Measurements from ENCODE around the gene IL22. TPM values are rescaled to one million over a fixed set of nuclear protein-coding genes. Genes with fewer than 3 reads are reported as not detected.

The IL22 gene, protein sequence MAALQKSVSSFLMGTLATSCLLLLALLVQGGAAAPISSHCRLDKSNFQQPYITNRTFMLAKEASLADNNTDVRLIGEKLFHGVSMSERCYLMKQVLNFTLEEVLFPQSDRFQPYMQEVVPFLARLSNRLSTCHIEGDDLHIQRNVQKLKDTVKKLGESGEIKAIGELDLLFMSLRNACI
- total RNA-seq (2014; rRNA removed; shearing (Covaris generic)): not detected in 2 replicates

- no peak for DNase-seq (ENCODE audit: low spot score)
- in situ Hi-C loops (cut with HindIII; ENCODE audit: low sequenced_read_pairs): no loop called here
Observed at GRCh38 chr12:68253504-68253903, at the start of gene IL22. IL22 (minus strand) TSS chr12:68253604; CDS start chr12:68253448, 156 bp downstream.

DNA sequence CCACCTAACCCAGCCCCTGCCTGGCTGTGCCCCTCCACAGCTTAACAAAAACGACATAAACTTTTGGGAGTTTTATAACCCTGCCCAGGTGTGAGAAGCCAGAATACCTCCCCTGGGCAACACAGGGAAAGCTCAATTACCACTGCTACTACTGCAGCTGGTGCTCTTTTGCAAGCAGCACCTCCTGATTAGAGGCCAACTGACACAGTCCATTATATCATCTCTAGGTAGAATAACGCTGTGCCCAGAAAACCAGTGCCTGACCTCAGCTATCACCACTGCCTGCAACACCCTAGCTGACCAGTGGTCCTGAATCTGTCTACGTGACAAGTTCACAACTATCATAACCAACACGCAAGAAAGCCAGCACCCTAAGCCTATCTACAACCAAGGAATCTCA, 44.5 kb upstream of the IL22 start:
- no peak for DNase-seq (ENCODE audit: low spot score)
- in situ Hi-C loops (cut with HindIII; ENCODE audit: low sequenced_read_pairs): no loop called here

DNA sequence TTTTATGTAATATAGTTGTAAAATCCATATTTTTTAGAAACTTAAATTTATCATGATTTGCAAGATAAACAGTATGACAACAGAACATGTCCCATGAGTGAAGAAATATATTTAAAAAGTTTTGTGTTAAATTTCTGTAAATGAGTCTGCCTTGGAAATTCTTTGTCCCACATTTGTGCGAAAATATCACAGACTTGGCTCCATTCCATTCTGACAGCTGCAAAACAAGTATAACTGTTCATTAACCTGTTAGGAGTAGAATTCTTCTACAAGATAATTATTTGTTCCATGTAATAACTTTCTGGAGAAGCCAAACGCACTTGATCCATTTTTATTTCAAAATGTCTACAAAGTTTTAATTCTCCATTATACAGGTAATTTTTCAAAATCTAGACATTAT, 40.8 kb upstream of the IL22 start:
- no peak for DNase-seq (ENCODE audit: low spot score)
- in situ Hi-C loops (cut with HindIII; ENCODE audit: low sequenced_read_pairs): no loop called here

DNA sequence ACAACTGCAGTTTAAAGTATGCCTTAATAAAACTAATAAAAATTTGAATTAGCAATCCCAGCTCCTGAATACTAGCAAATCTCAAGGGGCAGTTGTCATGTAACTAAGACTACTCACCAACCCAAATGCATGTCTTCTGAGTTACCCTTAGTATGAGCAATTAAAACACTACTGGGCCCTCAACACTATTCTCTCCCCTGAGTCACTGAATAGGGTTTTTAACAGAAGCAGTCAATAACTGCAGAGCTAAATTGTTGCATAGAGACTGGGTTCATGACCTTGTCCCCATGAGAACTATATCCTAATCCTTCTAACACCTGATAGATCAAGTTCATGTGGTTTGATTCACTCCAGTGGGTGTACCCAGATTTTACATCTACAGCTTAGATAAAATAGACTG, 39.9 kb upstream of the IL22 start:
- DNase-seq (ENCODE audit: low spot score): no peak
- in situ Hi-C loops (cut with HindIII; ENCODE audit: low sequenced_read_pairs): no loop called here

DNA sequence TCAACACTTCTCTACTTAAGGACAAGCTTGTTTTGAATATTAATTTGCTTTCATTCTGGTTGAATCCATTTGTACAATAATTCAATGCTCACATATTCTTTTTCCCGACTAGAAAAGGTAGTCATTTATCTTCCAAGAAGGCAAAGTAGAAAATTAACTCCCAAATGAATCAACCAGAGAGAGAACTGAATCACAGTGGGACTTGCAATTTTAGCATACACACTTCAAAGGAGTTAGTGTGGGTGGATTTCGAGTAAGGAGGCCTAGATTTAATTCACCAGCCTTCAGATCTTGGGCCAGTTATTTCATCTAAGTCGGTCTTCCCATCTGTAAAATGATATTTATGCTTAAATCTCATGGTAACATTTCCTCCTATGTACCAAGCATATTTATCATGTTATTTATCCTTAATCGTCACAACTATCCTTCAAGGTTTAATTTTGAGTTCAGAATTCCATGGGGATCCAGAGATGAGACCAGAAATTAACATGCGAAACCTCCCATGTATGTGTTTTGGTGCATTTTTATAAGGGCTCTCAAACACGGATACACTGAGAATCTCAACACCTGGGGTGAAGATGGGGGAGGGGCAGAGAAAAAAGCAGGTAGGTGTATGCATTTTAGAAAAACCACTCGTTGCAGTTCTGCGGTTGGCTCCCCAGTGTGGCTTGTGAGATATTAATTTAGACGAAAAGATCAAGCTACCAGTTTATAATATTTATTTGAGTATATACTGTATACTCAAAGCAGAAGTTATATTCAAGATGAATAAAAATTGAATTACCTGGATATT, 38.9 kb upstream of the IL22 start:
- in situ Hi-C loops (cut with HindIII; ENCODE audit: low sequenced_read_pairs): no loop called here
- DNase-seq (ENCODE audit: low spot score): no peak

GRCh38 chr12:68291396-68292036, 38.1 kb upstream of the IL22 start:
- in situ Hi-C loops (cut with HindIII; ENCODE audit: low sequenced_read_pairs): no loop called here
- DNase-seq (ENCODE audit: low spot score): no peak

- no peak for DNase-seq (ENCODE audit: low spot score)
- in situ Hi-C loops (cut with HindIII; ENCODE audit: low sequenced_read_pairs): no loop called here
Observed at GRCh38 chr12:68290126-68290525, 36.7 kb upstream of the IL22 start.

DNA sequence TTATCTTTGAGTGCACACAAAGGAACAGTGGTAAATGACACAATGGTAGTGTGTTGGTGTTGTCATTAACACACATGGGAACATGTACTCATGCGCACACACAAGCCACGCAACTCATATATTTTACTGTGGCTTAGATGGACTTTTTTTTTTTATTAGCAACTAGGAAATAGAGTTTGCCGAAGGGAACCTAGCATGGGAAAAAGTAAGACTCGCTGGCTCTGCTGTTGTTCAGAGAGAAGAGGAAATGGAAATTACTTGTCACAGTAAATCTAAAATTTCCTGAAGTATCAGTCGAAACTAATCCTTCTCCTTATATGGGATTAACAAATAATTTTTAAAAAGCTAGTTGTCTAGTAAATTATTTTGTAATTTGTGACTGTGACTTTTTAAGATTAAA, 33.7 kb upstream of the IL22 start:
- in situ Hi-C loops (cut with HindIII; ENCODE audit: low sequenced_read_pairs): no loop called here
- DNase-seq (ENCODE audit: low spot score): no peak

DNA sequence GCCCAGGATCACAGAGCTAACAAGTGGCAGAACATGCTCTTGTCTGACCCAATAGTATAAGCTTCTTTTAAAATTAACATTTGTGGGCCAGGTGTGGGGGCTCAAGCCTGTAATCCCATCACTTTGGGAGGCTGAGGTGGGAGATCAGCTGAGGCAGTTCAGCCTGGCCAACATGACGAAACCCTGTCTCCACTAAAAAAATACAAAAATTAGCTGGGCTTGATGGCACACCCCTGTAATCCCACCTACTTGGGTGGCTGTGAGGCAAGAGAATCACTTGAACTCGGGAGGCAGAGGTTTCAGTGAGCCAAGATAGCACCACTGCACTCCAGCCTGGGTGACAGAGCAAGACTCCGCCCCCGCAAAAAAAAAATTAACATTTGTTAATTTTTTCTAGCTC, 33.0 kb upstream of the IL22 start:
- no peak for DNase-seq (ENCODE audit: low spot score)
- in situ Hi-C loops (cut with HindIII; ENCODE audit: low sequenced_read_pairs): no loop called here

DNA sequence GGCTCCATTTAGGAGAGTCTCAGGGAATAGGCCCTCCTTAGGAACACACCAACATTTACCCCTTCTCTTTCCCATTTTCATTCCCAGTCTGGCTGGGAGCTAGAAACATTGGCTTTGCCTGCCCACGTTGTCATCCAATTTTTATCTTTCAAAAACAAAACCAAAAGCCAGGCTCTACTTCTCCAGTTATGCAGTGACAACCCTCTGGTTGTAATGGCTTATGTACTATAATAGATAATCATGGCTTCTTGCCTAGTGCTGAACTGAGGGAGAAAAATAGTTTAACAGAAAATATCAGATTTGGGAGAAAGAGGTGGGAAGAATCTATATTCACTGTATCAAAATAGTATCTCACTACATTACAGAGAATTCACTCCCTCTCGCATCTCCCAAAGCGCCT, 32.1 kb upstream of the IL22 start:
- no peak for DNase-seq (ENCODE audit: low spot score)
- in situ Hi-C loops (cut with HindIII; ENCODE audit: low sequenced_read_pairs): no loop called here

DNA sequence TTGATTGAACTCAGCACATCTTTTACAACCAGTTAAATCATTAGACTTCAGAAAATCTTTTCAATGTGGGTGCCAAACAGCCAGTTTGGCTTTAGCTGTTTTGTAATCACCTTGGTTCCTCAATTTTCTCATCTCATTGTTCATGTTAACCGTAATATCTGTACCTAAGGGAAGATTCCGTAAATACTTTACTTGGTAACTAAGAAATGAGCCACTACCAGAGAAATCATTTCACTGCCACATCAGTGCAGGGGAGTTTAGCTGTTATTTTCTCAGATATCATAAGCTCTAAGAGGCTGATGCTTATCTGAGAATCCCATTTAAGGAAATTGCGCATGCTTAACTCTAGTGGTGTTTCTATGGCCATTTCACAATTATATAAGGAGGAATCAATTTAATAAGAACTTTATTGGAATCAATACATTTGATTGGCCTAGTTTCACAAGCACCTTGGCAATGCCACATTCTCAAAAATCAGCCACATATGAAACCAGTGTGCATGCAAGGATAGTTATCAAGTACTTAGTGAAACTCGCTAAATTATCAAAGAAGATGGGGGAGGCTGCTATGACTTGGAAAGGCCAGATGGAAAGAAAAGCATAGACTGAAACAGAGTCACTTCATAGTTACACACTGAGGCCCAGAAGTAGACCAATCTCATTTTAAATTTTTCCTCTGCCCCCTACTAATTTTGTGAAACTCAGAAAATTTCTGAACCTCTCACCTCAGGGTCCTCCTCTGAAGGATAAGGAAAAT, 28.1 kb upstream of the IL22 start:
- in situ Hi-C loops (cut with HindIII; ENCODE audit: low sequenced_read_pairs): no loop called here
- no peak for DNase-seq (ENCODE audit: low spot score)

- no peak for DNase-seq (ENCODE audit: low spot score)
- in situ Hi-C loops (cut with HindIII; ENCODE audit: low sequenced_read_pairs): no loop called here
Observed at GRCh38 chr12:68280240-68280639, 26.8 kb upstream of the IL22 start.

DNA sequence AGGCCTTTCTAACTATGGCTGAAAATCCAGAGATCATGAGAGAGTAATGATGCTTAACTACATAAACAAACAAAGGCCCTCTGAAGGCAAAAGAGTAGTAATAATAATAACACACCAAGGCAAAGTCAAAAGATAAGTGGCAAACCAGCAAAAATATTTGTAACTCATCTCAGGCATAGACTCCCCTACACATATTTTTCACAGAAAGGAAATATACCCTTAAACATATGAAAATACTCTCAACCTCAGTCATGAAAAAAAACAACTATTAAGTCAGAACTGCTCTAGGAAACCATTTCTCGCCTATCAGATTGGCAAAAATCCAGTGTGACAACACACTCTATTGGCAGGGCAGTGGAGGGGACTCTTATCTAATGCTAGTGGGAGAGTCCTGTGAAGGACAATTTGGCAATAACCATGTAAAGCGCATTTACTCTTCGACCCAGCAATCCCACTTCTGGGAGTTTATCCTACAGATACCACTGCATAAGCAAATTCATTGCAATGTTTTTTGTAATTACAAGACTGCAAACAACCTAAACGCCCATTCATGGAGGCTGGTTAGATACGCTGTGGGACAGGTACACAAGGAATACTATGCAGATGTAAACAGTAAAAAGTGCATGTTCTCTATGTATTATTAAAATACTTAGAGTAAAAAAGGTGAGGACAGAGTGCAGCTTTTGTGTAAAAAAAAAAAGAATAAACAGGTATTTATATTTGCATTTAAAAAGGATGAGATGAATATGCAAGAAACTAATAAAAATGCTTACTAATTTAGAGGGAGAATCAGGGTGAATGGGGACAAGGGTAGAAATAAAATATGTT, 26.0 kb upstream of the IL22 start:
- in situ Hi-C loops (cut with HindIII; ENCODE audit: low sequenced_read_pairs): no loop called here
- no peak for DNase-seq (ENCODE audit: low spot score)

GRCh38 chr12:68276402-68276930, 23.1 kb upstream of the IL22 start:
- in situ Hi-C loops (cut with HindIII; ENCODE audit: low sequenced_read_pairs): no loop called here
- no peak for DNase-seq (ENCODE audit: low spot score)

DNA sequence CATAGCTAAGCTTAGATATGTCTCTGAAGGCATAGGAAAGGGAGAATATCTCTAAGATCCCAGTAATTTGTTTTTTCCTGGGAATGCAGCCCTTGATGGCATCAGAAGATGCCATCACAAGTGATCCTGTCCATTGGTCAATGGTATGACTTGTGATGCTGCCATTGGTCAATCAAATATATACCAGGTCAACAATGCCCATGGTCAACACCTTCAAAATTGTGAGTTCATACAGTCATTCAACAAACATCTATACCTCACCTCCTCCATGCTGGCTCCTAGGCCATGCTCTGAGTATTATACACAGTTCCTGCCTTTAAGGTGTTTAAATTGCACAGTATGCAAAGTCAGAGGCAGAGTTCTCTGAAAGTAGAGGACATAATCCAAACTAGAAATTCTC, 19.3 kb upstream of the IL22 start:
- in situ Hi-C loops (cut with HindIII; ENCODE audit: low sequenced_read_pairs): no loop called here
- no peak for DNase-seq (ENCODE audit: low spot score)

- no peak for DNase-seq (ENCODE audit: low spot score)
- in situ Hi-C loops (cut with HindIII; ENCODE audit: low sequenced_read_pairs): no loop called here
Observed at GRCh38 chr12:68271346-68271745, 17.9 kb upstream of the IL22 start.

DNA sequence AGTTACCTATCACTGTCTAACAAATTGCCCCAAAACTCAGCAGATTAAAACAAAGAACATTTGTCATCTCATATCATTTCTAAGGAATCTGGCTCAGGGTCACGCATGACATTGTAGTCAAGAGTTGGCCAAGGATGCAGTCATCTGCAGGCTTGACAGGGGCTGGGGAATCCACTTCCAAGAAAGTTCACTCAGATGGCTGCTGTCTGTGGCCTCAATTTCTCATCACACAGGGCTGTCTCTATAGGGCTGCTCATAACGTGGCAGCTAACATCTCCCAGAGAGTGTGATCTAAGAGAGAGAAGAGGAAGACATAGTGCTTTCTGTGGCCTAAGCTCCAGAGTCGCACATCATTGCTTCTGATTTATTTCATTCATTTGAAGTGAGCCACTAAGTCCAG, 17.0 kb upstream of the IL22 start:
- in situ Hi-C loops (cut with HindIII; ENCODE audit: low sequenced_read_pairs): no loop called here
- DNase-seq (ENCODE audit: low spot score): no peak

GRCh38 chr12:68269779-68270178, 16.4 kb upstream of the IL22 start:
- in situ Hi-C loops (cut with HindIII; ENCODE audit: low sequenced_read_pairs): no loop called here
- DNase-seq (ENCODE audit: low spot score): no peak

DNA sequence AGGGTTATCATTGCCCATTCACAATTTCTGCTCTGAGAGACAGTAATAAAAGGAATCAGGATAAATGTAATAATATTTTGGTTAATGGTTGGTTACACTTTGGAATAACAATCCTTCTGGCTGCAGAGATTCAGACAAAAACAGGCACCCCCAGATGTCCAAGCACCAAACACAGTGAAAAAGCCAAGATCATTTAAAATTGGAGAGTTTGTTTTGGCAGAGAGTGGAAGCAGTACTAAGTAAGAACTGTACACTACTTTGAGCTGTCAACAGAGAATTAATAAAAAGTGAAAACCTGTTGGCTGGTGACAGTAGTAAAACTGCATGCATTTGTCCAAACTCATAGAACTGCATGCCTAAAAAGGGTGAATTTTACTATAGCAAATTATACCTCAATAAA, 15.6 kb upstream of the IL22 start:
- DNase-seq (ENCODE audit: low spot score): no peak

More for the DNA sequence above, 15.6 kb upstream of the IL22 start:
- in situ Hi-C loops (cut with HindIII; ENCODE audit: low sequenced_read_pairs): no loop called here

Data from G401 (cell line).